ENCODE measurements around the gene TPM2. TPM values are rescaled to one million over a fixed set of nuclear protein-coding genes. Genes with fewer than 3 reads are reported as not detected.

The TPM2 gene
- polyA plus RNA-seq (2013, experiment 1 of 2; ENCODE audit: insufficient read length): 3,386 TPM
- polyA plus RNA-seq (2013, experiment 2 of 2; ENCODE audit: insufficient read length): 3,256 TPM

GRCh38 chr9:35689542-35690293 lies at the start of gene TPM2:
TPM2 (minus strand) TSS chr9:35689925; CDS start chr9:35689817, 108 bp downstream.
- peak; percentile 96 for DNase-seq

- no peak for DNase-seq
Measured at GRCh38 chr9:35738924-35739323, 49.2 kb upstream of the TPM2 start.

- DNase-seq: no peak
Measured at GRCh38 chr9:35738186-35738585, 48.5 kb upstream of the TPM2 start.

- DNase-seq: no peak
Measured at GRCh38 chr9:35737143-35737542, 47.4 kb upstream of the TPM2 start.

- DNase-seq: peak; percentile 77
Measured at GRCh38 chr9:35736201-35736633, 46.5 kb upstream of the TPM2 start.

- no peak for DNase-seq
Measured at GRCh38 chr9:35734096-35734495, 44.4 kb upstream of the TPM2 start.

GRCh38 chr9:35732800-35733541 lies 43.2 kb upstream of the TPM2 start:
- peak; percentile 62 for DNase-seq

GRCh38 chr9:35732185-35732799 lies 42.6 kb upstream of the TPM2 start, which contains the start of the genes CREB3 and TLN1:
CREB3 (plus strand) TSS chr9:35732666; CDS start chr9:35732773, 107 bp downstream.
TLN1 (minus strand) TSS chr9:35732195; CDS start chr9:35725694, 6,501 bp downstream.
- DNase-seq: peak; percentile 99

- DNase-seq: no peak
Measured at GRCh38 chr9:35731415-35732184, 41.9 kb upstream of the TPM2 start.

GRCh38 chr9:35730486-35730854 lies 40.7 kb upstream of the TPM2 start:
- DNase-seq: no peak

GRCh38 chr9:35729700-35730485 lies 40.2 kb upstream of the TPM2 start:
- peak; percentile 94 for DNase-seq

- no peak for DNase-seq
Measured at GRCh38 chr9:35729101-35729500, 39.4 kb upstream of the TPM2 start.

GRCh38 chr9:35728041-35728971 lies 38.6 kb upstream of the TPM2 start:
- peak; percentile 97 for DNase-seq

GRCh38 chr9:35727676-35728040 lies 37.9 kb upstream of the TPM2 start:
- DNase-seq: no peak

- peak; percentile 54 for DNase-seq
Measured at GRCh38 chr9:35726931-35727330, 37.2 kb upstream of the TPM2 start.

- DNase-seq: no peak
Measured at GRCh38 chr9:35725362-35725761, 35.6 kb upstream of the TPM2 start.

- no peak for DNase-seq
Measured at GRCh38 chr9:35723908-35724307, 34.2 kb upstream of the TPM2 start.

GRCh38 chr9:35723426-35723825 lies 33.7 kb upstream of the TPM2 start:
- no peak for DNase-seq

GRCh38 chr9:35719546-35719945 lies 29.8 kb upstream of the TPM2 start:
- DNase-seq: no peak
